SH-SY5Y (cell line): ENCODE measurements around the gene SPTLC1.

Experiments
- GATA2 ChIP-seq: IDR thresholded peaks from 2 replicates; pipeline ENCODE4 v1.6.1; 2011; ENCODE audit warnings: mild to moderate bottlenecking, low read depth, low read length
- GATA3 ChIP-seq: IDR thresholded peaks from 2 replicates; pipeline ENCODE4 v1.6.1; 2011; ENCODE audit warnings: low read depth, mild to moderate bottlenecking, low read length, moderate library complexity

- TF ChIP-seq GATA3 (no peak), GATA2 (no peak)
Observed at GRCh38 chr9:92035687-92036410, 79.4 kb downstream of the SPTLC1 start.
